Measurements from ENCODE around the gene DNAH10. TPM values are rescaled to one million over a fixed set of nuclear protein-coding genes. Genes with fewer than 3 reads are reported as not detected.

The DNAH10 gene
- under 1 TPM; 0.03 to 0.29 TPM for total RNA-seq
- long read RNA-seq, result 0 reads

GRCh38 chr12:123761841-123762714, at the start of gene DNAH10:
Gene DNAH10, plus strand, starts transcription at chr12:123762301. Its CDS starts 36 bp downstream, at chr12:123762337.
- intact Hi-C loops (cut with DNase I), result no loop called here
- ATAC-seq (peak; percentile 66 to 70), DNase-seq (peak; percentile 25)

DNA sequence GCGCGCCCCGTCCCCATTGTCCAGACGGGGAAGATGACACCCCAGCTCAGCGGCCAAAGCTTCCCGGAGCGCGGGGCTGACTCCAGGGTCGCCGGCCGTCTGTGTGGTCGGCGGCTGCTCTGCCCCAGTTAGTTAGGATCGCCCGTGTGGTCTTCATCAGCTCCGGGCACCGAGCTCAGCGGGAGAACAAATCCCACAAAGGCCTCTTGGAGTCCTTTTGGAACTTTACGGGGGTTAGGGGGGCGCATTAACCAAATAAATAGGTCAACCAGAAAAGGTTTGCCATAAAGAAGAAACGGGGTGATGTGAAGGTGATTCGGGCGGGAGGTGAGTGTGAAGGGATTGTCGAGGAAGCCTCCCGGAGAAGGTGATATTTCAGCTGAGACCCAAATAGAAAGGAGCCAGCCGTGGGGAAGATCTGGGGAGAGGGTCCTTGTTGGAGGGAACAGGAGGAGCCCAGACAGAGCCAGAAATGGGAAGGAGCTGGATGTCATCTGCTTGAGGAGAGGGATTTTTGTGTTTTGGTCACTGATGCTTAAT, 49.3 kb upstream of the DNAH10 start:
- DNase-seq, result no peak
- ATAC-seq, result no peak
- intact Hi-C loops (cut with DNase I), result no loop called here

DNA sequence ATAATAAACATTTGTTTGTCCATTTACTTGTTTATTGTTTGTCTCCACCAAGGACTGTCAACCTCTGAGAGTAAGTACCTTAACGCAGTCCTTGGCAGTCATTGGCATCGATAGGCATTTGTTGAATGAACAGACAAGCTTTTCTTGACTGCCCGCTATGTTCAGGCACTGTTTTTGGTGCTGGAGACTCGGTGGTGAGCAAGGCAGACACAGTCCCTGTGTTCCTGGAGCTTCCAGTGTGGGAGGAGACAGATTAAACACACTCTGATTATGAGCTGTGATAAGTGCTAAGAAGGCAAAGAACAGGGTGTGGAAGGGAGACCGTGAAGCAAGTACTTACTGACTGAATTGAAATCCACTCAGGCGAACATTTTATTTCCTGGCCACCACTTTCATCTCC, 48.7 kb upstream of the DNAH10 start:
- intact Hi-C loops (cut with DNase I), result no loop called here

DNA sequence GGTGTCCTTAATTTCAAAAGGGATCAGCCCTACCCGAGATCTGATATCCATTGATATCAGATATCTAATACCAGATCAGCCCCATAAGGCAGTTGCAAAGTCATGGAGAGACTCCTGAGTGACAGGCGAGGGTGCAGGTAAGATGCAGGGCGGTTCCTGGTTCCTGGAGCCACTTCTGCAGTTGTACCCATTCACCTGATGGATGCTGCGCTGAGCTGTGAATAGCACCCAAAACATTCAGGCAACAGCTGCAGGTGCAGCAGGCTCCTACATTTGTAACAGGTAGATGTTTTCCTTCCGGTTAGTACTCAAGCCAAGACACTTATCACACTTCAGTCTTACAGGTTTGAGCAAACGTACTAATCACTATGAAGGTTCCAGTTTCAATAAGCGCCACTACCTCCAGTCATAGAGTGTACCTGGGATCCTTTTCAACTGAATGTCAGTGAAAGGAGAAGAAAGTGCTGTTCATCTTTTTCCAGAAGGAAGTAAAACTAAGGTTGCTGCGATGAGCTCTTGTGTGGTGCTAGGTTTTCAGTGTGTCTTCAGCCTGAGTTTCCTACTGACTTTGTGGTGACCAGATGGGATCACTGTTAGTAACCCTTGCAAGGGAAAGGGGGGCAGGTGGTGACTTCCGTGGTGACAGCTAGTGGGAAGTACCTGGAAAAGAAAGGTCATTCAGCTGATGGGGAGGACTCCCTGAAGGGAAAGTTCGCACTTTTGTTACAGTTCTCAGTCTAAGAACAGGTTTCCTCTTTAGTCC, 48.1 kb upstream of the DNAH10 start:
- intact Hi-C loops (cut with DNase I), result no loop called here
- ATAC-seq (no peak), DNase-seq (no peak)

More for the DNA sequence above, 48.7 kb upstream of the DNAH10 start:
- ATAC-seq (no peak), DNase-seq (no peak)

- intact Hi-C loops (cut with DNase I), result no loop called here
- ATAC-seq (no peak), DNase-seq (no peak)
These were observed 46.9 kb upstream of the DNAH10 start for GRCh38 chr12:123715195-123715594.

DNA sequence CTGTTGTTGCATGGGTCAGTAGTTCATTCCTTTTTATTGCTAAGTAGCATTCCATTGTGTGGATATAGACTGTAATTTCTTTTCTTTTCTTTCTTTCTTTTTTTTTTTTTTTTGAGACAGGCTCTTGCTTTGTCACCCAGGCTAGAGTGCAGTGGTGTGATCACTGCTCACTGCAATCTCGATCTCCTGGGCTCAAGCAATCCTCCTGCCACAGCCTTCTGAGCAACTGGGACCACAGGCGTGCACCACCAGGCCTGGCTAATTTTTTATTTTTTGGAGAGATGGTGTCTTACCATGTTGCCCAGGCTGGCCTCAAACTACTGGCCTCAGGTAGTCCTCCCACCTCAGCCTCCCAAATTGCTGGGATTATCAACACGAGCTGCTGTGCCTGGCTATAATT, 44.8 kb upstream of the DNAH10 start:
- no peak for ATAC-seq
- DNase-seq, result no peak
- intact Hi-C loops (cut with DNase I), result no loop called here

GRCh38 chr12:123720141-123720814, 41.8 kb upstream of the DNAH10 start:
- DNase-seq (no peak), ATAC-seq (no peak)
- intact Hi-C loops (cut with DNase I), result no loop called here

DNA sequence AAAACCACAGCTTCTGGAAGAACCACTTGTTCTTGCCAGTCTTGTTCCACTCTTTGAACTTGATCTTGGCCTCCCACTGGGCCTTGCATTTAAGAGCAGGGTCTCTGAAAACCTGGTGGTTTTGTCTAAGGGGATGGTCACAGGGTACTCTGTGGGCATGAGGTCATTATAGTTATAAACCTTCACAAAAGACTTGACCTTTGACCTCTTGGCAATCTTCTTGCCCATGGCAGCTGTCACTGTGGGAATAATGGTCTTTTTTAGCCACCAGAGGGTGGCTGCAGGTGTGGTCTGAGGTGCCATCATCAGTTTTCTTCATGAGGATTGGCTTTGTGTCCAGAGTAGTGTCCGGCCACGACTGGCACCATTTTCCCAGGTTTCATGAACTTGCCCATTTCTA, 40.9 kb upstream of the DNAH10 start:
- DNase-seq (no peak), ATAC-seq (no peak)
- intact Hi-C loops (cut with DNase I), result no loop called here

GRCh38 chr12:123723011-123723410, 39.1 kb upstream of the DNAH10 start:
- intact Hi-C loops (cut with DNase I), result no loop called here
- no peak for ATAC-seq
- DNase-seq, result no peak

DNA sequence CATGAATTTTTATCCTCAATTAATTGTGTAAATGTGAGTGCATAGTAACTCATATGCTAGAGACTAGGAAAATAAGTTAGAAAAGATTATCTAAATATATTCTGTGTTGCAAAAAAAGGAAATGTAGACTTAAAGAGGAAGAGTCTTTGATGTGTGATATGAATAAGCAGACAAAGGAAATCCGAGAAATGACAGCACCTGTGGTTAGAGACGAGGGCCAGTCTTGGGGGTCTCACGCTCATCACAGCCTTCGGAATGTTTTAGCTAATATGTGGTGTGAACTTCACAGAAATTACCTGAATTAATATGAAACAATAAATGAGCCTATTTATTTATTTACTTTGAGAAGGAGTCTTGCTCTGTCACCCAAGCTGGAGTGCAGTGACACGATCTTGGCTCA, 38.3 kb upstream of the DNAH10 start:
- intact Hi-C loops (cut with DNase I), result no loop called here
- DNase-seq, result no peak
- no peak for ATAC-seq

GRCh38 chr12:123726244-123726643, 35.9 kb upstream of the DNAH10 start:
- intact Hi-C loops (cut with DNase I), result no loop called here
- DNase-seq, result no peak
- ATAC-seq, result no peak

GRCh38 chr12:123726962-123727361, 35.1 kb upstream of the DNAH10 start:
- no peak for ATAC-seq
- no peak for DNase-seq
- intact Hi-C loops (cut with DNase I), result no loop called here

DNA sequence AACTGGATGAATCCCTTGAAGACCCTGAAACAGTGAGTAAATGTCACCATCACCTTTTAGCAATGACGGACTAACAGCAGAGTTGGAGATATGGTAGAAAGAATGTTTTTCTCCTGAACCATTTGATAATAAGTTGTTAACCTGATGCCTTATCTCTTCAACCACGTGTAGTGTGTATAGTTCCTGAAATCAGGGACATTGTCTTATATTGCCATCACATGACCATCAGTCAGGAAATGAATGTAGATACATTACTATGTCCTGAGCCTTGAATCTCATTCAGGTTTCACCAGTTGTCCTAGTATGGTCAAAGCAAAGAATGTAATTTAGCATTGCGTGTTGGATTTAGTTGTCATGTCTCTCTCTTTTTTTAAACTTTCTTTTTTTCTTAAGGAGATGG, 34.2 kb upstream of the DNAH10 start:
- DNase-seq (no peak), ATAC-seq (no peak)
- intact Hi-C loops (cut with DNase I), result no loop called here

DNA sequence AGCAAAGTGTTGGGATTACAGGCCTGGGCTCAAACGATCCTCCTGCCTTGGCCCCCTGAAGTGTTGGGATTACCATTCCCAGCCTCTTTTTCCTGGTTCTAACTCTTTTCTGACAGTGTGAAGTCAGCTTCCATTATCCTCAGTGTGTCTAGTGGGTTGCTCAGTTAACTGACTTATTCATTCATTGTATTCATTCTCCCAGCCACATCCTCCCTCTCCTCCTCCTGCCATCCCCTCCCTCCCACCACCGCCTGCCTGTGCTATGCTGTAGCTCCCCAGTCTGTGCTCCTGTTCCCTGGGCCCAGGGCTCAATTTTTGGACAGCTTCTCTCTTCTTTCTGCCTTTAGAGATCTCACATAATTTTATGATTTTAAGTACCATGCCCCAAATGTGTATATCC, 30.5 kb upstream of the DNAH10 start:
- intact Hi-C loops (cut with DNase I), result no loop called here
- DNase-seq, result no peak
- no peak for ATAC-seq

- DNase-seq (no peak), ATAC-seq (no peak)
- intact Hi-C loops (cut with DNase I), result no loop called here
These were observed 29.9 kb upstream of the DNAH10 start for GRCh38 chr12:123732251-123732650.

DNA sequence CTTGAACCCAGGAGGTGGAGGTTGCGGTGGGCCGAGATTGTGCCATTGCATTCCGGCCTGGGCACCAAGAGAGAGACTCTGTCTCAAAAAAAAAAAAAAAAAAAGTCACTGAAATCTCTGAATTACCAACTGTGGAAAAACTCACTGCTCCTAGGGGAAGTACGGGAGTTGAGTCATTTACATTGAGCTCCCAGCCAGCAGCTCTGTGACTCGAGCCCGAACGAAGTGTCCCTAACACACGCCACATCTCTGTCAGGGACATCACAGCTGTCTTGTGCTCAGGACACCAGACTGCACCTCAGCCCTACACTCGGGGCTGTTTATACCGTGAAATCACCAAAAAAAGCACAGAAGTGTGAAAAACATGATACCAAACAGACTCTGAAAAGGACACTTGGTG, 28.9 kb upstream of the DNAH10 start:
- intact Hi-C loops (cut with DNase I), result no loop called here
- no peak for DNase-seq
- ATAC-seq, result no peak

DNA sequence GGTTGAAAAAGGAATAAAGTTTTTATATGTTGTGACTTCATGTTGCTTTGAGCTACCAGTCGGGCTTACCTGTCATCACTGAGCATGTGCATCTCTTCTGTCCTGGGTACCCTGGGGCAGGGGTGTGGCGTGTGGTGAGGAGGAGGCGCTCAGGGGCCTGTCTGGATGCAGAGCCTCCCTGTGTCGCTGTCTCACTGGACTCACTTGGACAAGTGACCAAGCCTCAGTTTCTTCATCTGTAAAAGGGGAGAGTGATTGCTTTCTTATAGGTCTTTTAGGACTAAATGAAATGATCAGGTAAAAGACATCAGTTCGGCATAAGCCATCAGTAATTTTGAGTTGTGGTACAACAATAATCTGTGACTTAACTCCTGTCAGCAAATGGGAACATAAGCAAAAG, 27.8 kb upstream of the DNAH10 start:
- no peak for ATAC-seq
- intact Hi-C loops (cut with DNase I), result no loop called here
- no peak for DNase-seq

- DNase-seq, result no peak
- intact Hi-C loops (cut with DNase I), result no loop called here
- ATAC-seq, result no peak
These were observed 20.0 kb upstream of the DNAH10 start for GRCh38 chr12:123741937-123742572.

DNA sequence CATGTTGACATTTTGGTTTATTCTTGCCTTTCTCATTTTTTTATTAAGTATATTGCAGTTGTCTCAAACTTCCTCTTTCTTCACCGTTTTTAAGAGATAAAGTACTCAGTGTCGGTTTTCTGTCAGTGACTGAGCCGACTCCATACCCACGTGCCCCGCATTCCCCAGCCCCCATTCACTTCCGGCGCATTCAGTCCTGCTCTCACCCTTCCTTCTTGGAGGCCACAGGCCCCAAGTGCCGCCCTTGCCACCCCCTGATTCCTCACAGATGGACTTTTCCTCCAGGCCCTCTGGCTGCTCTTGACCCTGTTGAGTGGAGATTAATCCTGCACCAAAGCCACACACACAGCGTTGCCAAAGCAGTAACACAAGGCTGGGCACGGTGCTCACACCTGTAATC, 19.1 kb upstream of the DNAH10 start:
- intact Hi-C loops (cut with DNase I), result no loop called here
- ATAC-seq, result peak in 1 of 2 donors; percentile 19
- DNase-seq, result no peak

All from left cardiac atrium (tissue), 4 donors.